GM23338 (cell line): Measurements from ENCODE around the gene YBX2.

Experiments used
- CREB1 ChIP-seq: fragments of 250-450 bp; sonication (Bioruptor Pico); IDR thresholded peaks from 2 replicates; pipeline ENCODE4 v1.5.0; 2020; ENCODE audit warnings: low read depth, mild to moderate bottlenecking, moderate library complexity
- CTCF ChIP-seq, 2 experiments: fragments of 200-600 bp in 1 of 2; sonication (generic) in 1 of 2; conservative IDR thresholded peaks; 2 replicates each; pipeline versions ENCODE4 v1.5.1 to v1.6.1; 2016 to 2017; ENCODE audit warnings: antibody characterized with exemption in 2 of 2, low read depth in 2 of 2, mild to moderate bottlenecking in 2 of 2, moderate library complexity in 1 of 2
- EZH2 ChIP-seq: fragments of 200-600 bp; sonication (generic); IDR thresholded peaks from one replicate; pipeline ENCODE4 v1.8.0; 2017; ENCODE audit warnings: antibody characterized with exemption, mild to moderate bottlenecking, low read depth; ENCODE audit not compliant: unreplicated experiment
- POLR2AphosphoS5 ChIP-seq: IDR thresholded peaks from 2 replicates; pipeline ENCODE4 v1.6.1; 2016; ENCODE audit warnings: antibody characterized with exemption, low read depth

GRCh38 chr17:7262192-7262934, 32.1 kb downstream of the YBX2 start, which contains the start of gene CLDN7:
- TF ChIP-seq CTCF (conservative IDR thresholded peaks at IDR 0.05; ENCODE audit: low read depth in 2 of 2): peak; percentile 12 to 47; a peak in 2 of 4 replicates
- peak; percentile 96 for TF ChIP-seq POLR2AphosphoS5
- no peak for TF ChIP-seq EZH2
- TF ChIP-seq CREB1 (CRISPR knock-in tag): peak; percentile 92
